Lower lobe of right lung (tissue), 2 donors: ENCODE data around the gene OSTF1. TPM values are rescaled to one million over a fixed set of nuclear protein-coding genes. Genes with fewer than 3 reads are reported as not detected.

Experiments
- ATAC-seq, 2 donors: fragments of 200-7000 bp; cut with Tn5 transposase; one replicate each; pipeline ENCODE4 v1.9.1; 2020 to 2022; ENCODE audit warnings: mild to moderate bottlenecking in 2 of 2, moderate library complexity in 2 of 2
- DNase-seq: peaks from one replicate; pipeline ENCODE4 v3.0.0-alpha.2; 2020
- H3K27ac ChIP-seq: fragments of 200-600 bp; one replicate; pipeline ENCODE4 v1.8.0; 2022
- H3K27me3 ChIP-seq: fragments of 200-600 bp; one replicate; pipeline ENCODE4 v1.8.0; 2022; ENCODE audit warnings: low read depth
- H3K36me3 ChIP-seq: fragments of 200-600 bp; one replicate; pipeline ENCODE4 v1.8.0; 2022; ENCODE audit warnings: mild to moderate bottlenecking
- H3K4me1 ChIP-seq: fragments of 200-600 bp; one replicate; pipeline ENCODE4 v1.8.0; 2022
- H3K4me3 ChIP-seq: fragments of 200-600 bp; one replicate; pipeline ENCODE4 v1.8.0; 2022; ENCODE audit warnings: mild to moderate bottlenecking
- H3K9me3 ChIP-seq: fragments of 200-600 bp; one replicate; pipeline ENCODE4 v1.8.0; 2022
- CTCF ChIP-seq: fragments of 200-600 bp; IDR thresholded peaks from one replicate; pipeline ENCODE4 v1.8.0; 2022; ENCODE audit warnings: antibody characterized with exemption, mild to moderate bottlenecking
- intact Hi-C: fragments of 100-400 bp; cut with DNase I; formaldehyde crosslinking; loops from one replicate; pipeline ENCODE4 v1.11.0; 2022
- total RNA-seq: library from RNA; stranded (reverse); fragmentation: NEBNext Ultra II Directional; extraction: Animal tissue kit (Norgen Biotek cat#: 25700); gene quantifications from one replicate; pipeline ENCODE4 v1.2.1, GENCODE V29; 2021
- donor health status: DM: no; HTN: yes; CAD: no; lungs with severe emphysema.

OSTF1 gene
- total RNA-seq, 1 donor from 2014 or later: 91.2 TPM

- DNase-seq: no peak
- H3K9me3 ChIP-seq: no peaks in the 10 kb centered on the region
- no peak for ATAC-seq
- H3K36me3 ChIP-seq: peaks cover 64% of the 10 kb centered on the region
- H3K4me1 ChIP-seq: no peaks in the 10 kb centered on the region
- H3K27me3 ChIP-seq: no peaks in the 10 kb centered on the region
- no peak overlapping the region for H3K27ac ChIP-seq
- no peak overlapping the region for H3K4me3 ChIP-seq
- intact Hi-C loops: no loop called here
- TF ChIP-seq CTCF: no peak
Observed at GRCh38 chr9:75130621-75131230, 42.4 kb downstream of the OSTF1 start.

GRCh38 chr9:75131700-75132099 lies 43.4 kb downstream of the OSTF1 start:
- Histone ChIP-seq H3K4me3 (no peak overlapping the region), H3K9me3 (no peaks in the 10 kb centered on the region), H3K27me3 (no peaks in the 10 kb centered on the region), H3K4me1 (no peaks in the 10 kb centered on the region), H3K36me3 (peaks cover 74% of the 10 kb centered on the region), H3K27ac (no peak overlapping the region)
- no peak for TF ChIP-seq CTCF
- no peak for DNase-seq
- intact Hi-C loops: no loop called here
- ATAC-seq: no peak

- TF ChIP-seq CTCF: no peak
- ATAC-seq (no peak), DNase-seq (no peak)
- Histone ChIP-seq H3K27me3 (no peaks in the 10 kb centered on the region), H3K4me3 (no peak overlapping the region), H3K9me3 (no peaks in the 10 kb centered on the region), H3K4me1 (no peaks in the 10 kb centered on the region), H3K27ac (no peak overlapping the region), H3K36me3 (peaks cover 79% of the 10 kb centered on the region)
- intact Hi-C loops: no loop called here
Observed at GRCh38 chr9:75132244-75132643, 43.9 kb downstream of the OSTF1 start.

GRCh38 chr9:75133396-75133795 lies 45.1 kb downstream of the OSTF1 start:
- no peak for ATAC-seq
- intact Hi-C loops: no loop called here
- Histone ChIP-seq H3K36me3 (peaks cover 91% of the 10 kb centered on the region), H3K9me3 (no peaks in the 10 kb centered on the region), H3K27ac (no peak overlapping the region), H3K4me1 (no peaks in the 10 kb centered on the region), H3K4me3 (no peak overlapping the region), H3K27me3 (no peaks in the 10 kb centered on the region)
- TF ChIP-seq CTCF: no peak
- DNase-seq: no peak

GRCh38 chr9:75134495-75134894 lies 46.2 kb downstream of the OSTF1 start:
- intact Hi-C loops: no loop called here
- no peak for TF ChIP-seq CTCF
- Histone ChIP-seq H3K36me3 (peaks cover 88% of the 10 kb centered on the region), H3K27ac (no peak overlapping the region), H3K9me3 (no peaks in the 10 kb centered on the region), H3K4me1 (no peaks in the 10 kb centered on the region), H3K27me3 (no peaks in the 10 kb centered on the region), H3K4me3 (no peak overlapping the region)
- no peak for DNase-seq
- no peak for ATAC-seq
